Jurkat, Clone E6-1 (cell line): ENCODE measurements around the gene TRIM15.
"Not testable (repeated sequence)": the region's sequence is repeated elsewhere in the genome, so short reads cannot be mapped to it uniquely, and the experiment has no call there.

Experiments
- DNase-seq: peaks from one replicate; pipeline ENCODE4 v3.0.0-alpha.2; 2011; ENCODE audit warnings: low read depth, low spot score
- H3K4me3 ChIP-seq: 2 replicates; pipeline ENCODE4 v1.5.1; 2011; ENCODE audit warnings: mild to moderate bottlenecking, low read length, control low read depth, moderate library complexity

TRIM15 gene

GRCh38 chr6:30160008-30160784 lies 3.1 kb upstream of the TRIM15 start:
- H3K4me3 ChIP-seq: no peak overlapping the region
- no peak for DNase-seq

- DNase-seq: no peak
- H3K4me3 ChIP-seq: no peak within 1 kb of the TSS
Measured at GRCh38 chr6:30160785-30161531, 2.4 kb upstream of the TRIM15 start, which contains the start of gene TRIM10. Gene TRIM10, minus strand, starts transcription at chr6:30161211. Its CDS starts 353 bp downstream, at chr6:30160858.

- no peak for DNase-seq
- H3K4me3 ChIP-seq: no peak overlapping the region
Measured at GRCh38 chr6:30162265-30163089, 869 bp upstream of the TRIM15 start.

- no peak overlapping the region for H3K4me3 ChIP-seq
- DNase-seq: no peak
Measured at GRCh38 chr6:30163918-30164654, 740 bp downstream of the TRIM15 start.

- no peak for DNase-seq
Measured at GRCh38 chr6:30164714-30165113, 1.4 kb downstream of the TRIM15 start.

GRCh38 chr6:30165238-30165637 lies 1.9 kb downstream of the TRIM15 start:
- not testable (repeated sequence) for H3K4me3 ChIP-seq, DNase-seq

More at GRCh38 chr6:30164714-30165113, 1.4 kb downstream of the TRIM15 start:
- no peak overlapping the region for H3K4me3 ChIP-seq

- no peak overlapping the region for H3K4me3 ChIP-seq
- peak; percentile 15 for DNase-seq
Measured at GRCh38 chr6:30167101-30167500, 3.8 kb downstream of the TRIM15 start.

GRCh38 chr6:30168741-30169140 lies 5.4 kb downstream of the TRIM15 start:
- DNase-seq: no peak
- no peak overlapping the region for H3K4me3 ChIP-seq

GRCh38 chr6:30169658-30170614 lies 6.6 kb downstream of the TRIM15 start:
- no peak overlapping the region for H3K4me3 ChIP-seq
- DNase-seq: peak; percentile 51

GRCh38 chr6:30171677-30172471 lies 8.5 kb downstream of the TRIM15 start:
- no peak for DNase-seq
- no peak overlapping the region for H3K4me3 ChIP-seq

GRCh38 chr6:30172681-30173080 lies 9.3 kb downstream of the TRIM15 start:
- no peak overlapping the region for H3K4me3 ChIP-seq
- DNase-seq: no peak

GRCh38 chr6:30175765-30176164 lies 12.4 kb downstream of the TRIM15 start:
- H3K4me3 ChIP-seq: no peak overlapping the region
- no peak for DNase-seq

- no peak overlapping the region for H3K4me3 ChIP-seq
- DNase-seq: no peak
Measured at GRCh38 chr6:30178837-30179236, 15.5 kb downstream of the TRIM15 start.

- DNase-seq: no peak
- H3K4me3 ChIP-seq: no peak overlapping the region
Measured at GRCh38 chr6:30180145-30180544, 16.8 kb downstream of the TRIM15 start.

- no peak overlapping the region for H3K4me3 ChIP-seq
- DNase-seq: no peak
Measured at GRCh38 chr6:30184417-30185031, 21.2 kb downstream of the TRIM15 start.

- no peak for DNase-seq
- H3K4me3 ChIP-seq: no peak overlapping the region
Measured at GRCh38 chr6:30185846-30186484, 22.6 kb downstream of the TRIM15 start.
